Upper lobe of right lung (tissue), 1 donor: ENCODE results near the gene COX4I1. TPM values are rescaled to one million over a fixed set of nuclear protein-coding genes. Genes with fewer than 3 reads are reported as not detected.
A peak's percentile ranks its signal among the peaks of the same experiment; 100 is the strongest.
"Not testable (repeated sequence)": the region's sequence is repeated elsewhere in the genome, so short reads cannot be mapped to it uniquely, and the experiment has no call there.

Source experiments
- ATAC-seq: fragments of 200-7000 bp; cut with Tn5 transposase; one replicate; pipeline ENCODE4 v1.9.1; 2020; ENCODE audit warnings: mild to moderate bottlenecking, moderate library complexity
- DNase-seq: peaks from one replicate; pipeline ENCODE4 v3.0.0-alpha.2; 2020
- H3K27ac ChIP-seq: fragments of 200-600 bp; one replicate; pipeline ENCODE4 v1.8.0; 2022
- H3K27me3 ChIP-seq: fragments of 200-600 bp; one replicate; pipeline ENCODE4 v1.8.0; 2022; ENCODE audit warnings: mild to moderate bottlenecking
- H3K36me3 ChIP-seq: fragments of 200-600 bp; one replicate; pipeline ENCODE4 v1.8.0; 2022
- H3K4me1 ChIP-seq: fragments of 200-600 bp; one replicate; pipeline ENCODE4 v1.8.0; 2022
- H3K4me3 ChIP-seq: fragments of 200-600 bp; one replicate; pipeline ENCODE4 v1.8.0; 2022; ENCODE audit warnings: mild to moderate bottlenecking
- H3K9me3 ChIP-seq: fragments of 200-600 bp; one replicate; pipeline ENCODE4 v1.8.0; 2022
- intact Hi-C: fragments of 100-400 bp; cut with DNase I; formaldehyde crosslinking; loops from one replicate; pipeline ENCODE4 v1.11.0; 2022
- total RNA-seq: library from RNA; stranded (reverse); fragmentation: NEBNext Ultra II Directional; extraction: Animal tissue kit (Norgen Biotek cat#: 25700); gene quantifications from one replicate; pipeline ENCODE4 v1.2.1, GENCODE V29; 2021
- TF ChIP-seq, protein P1 (sequence below): fragments of 200-600 bp; IDR thresholded peaks from one replicate; pipeline ENCODE4 v1.8.0; 2022; ENCODE audit warnings: antibody characterized with exemption
- donor health status: DM: no; HTN: yes; CAD: no; lungs with severe emphysema.

COX4I1 gene
- total RNA-seq, 1 donor from 2014 or later: 382 TPM

DNA sequence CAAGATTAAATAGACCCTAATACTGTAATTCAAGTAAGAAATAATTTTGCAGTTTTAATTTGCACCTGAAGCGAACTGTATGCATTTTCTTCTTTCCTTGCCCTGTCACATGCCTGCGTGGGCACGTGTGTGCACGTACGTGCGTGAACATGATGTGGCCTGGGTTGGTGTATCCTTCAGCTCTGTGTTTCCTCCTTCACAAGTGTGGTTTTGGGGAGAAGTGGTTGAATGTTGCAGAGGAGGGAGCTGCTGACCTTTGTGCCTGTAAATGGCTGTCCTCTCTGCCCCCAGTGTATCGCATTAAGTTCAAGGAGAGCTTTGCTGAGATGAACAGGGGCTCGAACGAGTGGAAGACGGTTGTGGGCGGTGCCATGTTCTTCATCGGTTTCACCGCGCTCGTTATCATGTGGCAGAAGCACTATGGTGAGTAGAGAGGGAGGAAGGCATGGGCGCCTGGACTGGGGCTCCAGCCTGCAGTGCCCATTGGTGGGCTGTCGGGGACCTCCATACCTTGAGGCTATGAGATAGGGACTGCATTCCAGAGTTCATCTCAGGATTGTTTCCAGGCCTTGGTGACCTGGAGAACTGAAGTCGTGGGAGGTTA, 6.0 kb downstream of the COX4I1 start:
- no peaks in the 10 kb centered on the region for H3K27me3 ChIP-seq
- H3K9me3 ChIP-seq: no peaks in the 10 kb centered on the region
- TF ChIP-seq, protein P1, sequence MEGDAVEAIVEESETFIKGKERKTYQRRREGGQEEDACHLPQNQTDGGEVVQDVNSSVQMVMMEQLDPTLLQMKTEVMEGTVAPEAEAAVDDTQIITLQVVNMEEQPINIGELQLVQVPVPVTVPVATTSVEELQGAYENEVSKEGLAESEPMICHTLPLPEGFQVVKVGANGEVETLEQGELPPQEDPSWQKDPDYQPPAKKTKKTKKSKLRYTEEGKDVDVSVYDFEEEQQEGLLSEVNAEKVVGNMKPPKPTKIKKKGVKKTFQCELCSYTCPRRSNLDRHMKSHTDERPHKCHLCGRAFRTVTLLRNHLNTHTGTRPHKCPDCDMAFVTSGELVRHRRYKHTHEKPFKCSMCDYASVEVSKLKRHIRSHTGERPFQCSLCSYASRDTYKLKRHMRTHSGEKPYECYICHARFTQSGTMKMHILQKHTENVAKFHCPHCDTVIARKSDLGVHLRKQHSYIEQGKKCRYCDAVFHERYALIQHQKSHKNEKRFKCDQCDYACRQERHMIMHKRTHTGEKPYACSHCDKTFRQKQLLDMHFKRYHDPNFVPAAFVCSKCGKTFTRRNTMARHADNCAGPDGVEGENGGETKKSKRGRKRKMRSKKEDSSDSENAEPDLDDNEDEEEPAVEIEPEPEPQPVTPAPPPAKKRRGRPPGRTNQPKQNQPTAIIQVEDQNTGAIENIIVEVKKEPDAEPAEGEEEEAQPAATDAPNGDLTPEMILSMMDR: no peak
- no peak for ATAC-seq
- intact Hi-C loops: no loop called here
- H3K4me3 ChIP-seq: no peak overlapping the region
- peaks cover 59% of the 10 kb centered on the region for H3K36me3 ChIP-seq
- peaks cover 13% of the 10 kb centered on the region for H3K4me1 ChIP-seq
- peak; percentile 46 for DNase-seq
- H3K27ac ChIP-seq: no peak overlapping the region

DNA sequence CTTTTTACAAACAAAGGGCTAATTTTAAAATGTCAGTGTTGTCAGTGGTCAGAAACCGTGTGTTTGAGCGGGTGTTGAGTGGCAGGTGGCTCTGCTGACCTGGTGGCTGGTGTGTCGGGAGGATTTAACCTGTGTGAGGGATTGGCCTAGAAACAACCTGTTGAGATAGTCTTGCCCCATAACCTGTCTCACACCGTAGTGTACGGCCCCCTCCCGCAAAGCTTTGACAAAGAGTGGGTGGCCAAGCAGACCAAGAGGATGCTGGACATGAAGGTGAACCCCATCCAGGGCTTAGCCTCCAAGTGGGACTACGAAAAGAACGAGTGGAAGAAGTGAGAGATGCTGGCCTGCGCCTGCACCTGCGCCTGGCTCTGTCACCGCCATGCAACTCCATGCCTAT, 7.0 kb downstream of the COX4I1 start:
- Histone ChIP-seq H3K4me1 (peaks cover 3% of the 10 kb centered on the region), H3K27me3 (no peaks in the 10 kb centered on the region), H3K9me3 (no peaks in the 10 kb centered on the region), H3K36me3 (peaks cover 53% of the 10 kb centered on the region), H3K4me3 (no peak overlapping the region), H3K27ac (no peak overlapping the region)
- intact Hi-C loops: no loop called here
- DNase-seq (no peak), ATAC-seq (no peak)
- TF ChIP-seq, protein P1: no peak

DNA sequence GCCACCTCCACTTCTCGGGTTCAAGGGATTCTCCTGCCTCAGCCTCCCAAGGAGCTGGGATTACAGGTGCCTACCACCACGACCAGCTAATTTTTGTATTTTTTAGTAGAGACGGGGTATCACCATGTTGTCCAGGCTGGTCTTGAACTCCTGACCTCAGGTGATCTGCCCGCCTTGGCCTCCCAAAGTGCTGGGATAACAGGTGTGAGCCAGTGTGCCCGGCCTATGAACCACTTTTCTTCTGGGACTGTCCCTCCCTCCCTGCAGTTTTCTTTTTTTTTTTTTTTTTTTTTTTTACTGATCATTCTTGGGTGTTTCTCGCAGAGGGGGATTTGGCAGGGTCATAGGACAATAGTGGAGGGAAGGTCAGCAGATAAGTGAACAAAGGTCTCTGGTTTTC, 7.8 kb downstream of the COX4I1 start:
- H3K36me3 ChIP-seq: peaks cover 45% of the 10 kb centered on the region
- H3K4me1 ChIP-seq, H3K27ac ChIP-seq, ATAC-seq, H3K27me3 ChIP-seq, H3K4me3 ChIP-seq, H3K9me3 ChIP-seq, intact Hi-C loops, DNase-seq: not testable (repeated sequence)

DNA sequence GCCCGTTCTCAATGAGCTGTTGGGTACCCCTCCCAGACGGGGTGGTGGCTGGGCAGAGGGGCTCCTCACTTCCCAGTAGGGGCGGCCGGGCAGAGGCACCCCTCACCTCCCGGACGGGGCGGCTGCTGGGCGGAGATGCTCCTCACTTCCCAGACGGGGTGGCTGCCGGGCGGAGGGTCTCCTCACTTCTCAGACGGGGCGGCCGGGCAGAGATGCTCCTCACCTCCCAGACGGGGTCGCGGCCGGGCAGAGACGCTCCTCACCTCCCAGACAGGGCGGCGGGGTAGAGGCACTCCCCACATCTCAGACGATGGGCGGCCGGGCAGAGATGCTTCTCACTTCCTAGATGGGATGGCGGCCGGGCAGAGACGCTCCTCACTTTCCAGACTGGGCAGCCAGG, 8.6 kb downstream of the COX4I1 start:
- not testable (repeated sequence) for DNase-seq, ATAC-seq

DNA sequence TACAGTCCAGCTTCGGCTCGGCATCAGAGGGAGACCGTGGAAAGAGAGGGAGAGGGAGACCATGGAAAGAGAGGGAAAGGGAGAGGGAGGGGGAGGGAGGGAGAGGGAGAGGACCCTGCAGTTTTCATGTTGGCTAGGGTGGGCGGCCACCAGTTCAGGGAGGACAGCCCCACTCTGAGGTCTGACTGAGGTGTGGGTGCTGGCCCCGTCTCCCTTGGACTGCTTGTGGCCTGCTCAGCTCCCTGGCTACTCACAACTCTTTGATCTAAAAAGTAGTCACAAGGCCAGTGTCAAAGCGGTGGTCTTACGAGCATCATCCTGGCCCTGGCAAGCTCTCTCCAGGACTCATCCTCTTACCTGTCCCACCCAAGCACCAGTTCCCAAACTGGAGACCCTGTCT, 9.4 kb downstream of the COX4I1 start:
- H3K27me3 ChIP-seq: peaks cover 11% of the 10 kb centered on the region
- intact Hi-C loops: no loop called here
- DNase-seq (no peak), ATAC-seq (no peak)
- H3K4me3 ChIP-seq: no peak overlapping the region
- peaks cover 29% of the 10 kb centered on the region for H3K36me3 ChIP-seq
- no peak overlapping the region for H3K27ac ChIP-seq
- TF ChIP-seq, protein P1: no peak
- H3K4me1 ChIP-seq: no peaks in the 10 kb centered on the region
- H3K9me3 ChIP-seq: no peaks in the 10 kb centered on the region

More for the DNA sequence above, 8.6 kb downstream of the COX4I1 start:
- intact Hi-C loops, H3K9me3 ChIP-seq, H3K4me3 ChIP-seq, H3K4me1 ChIP-seq, H3K27ac ChIP-seq: not testable (repeated sequence)
- Histone ChIP-seq H3K27me3 (peaks cover 11% of the 10 kb centered on the region), H3K36me3 (peaks cover 37% of the 10 kb centered on the region)

DNA sequence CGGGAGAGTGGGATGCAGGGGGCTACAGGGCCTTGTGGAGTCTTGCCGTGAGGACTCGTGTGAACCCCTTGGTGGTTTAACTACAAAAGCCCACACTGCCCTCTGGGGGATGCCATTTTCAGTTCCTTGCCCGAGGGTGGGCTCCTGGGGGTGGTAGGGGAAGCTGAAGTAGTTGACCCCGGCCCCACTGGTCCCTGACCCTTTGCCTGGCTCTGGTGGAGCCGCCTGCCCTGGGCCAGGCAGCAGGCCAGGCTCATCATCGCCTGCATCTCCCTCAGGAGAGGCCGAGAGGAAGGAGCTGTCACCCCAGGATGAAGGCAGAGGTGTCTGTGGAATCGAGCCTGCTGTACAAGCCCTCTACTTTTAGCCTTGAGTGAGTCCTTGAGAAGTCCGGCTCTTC, 10.2 kb downstream of the COX4I1 start:
- Histone ChIP-seq H3K4me1 (no peaks in the 10 kb centered on the region), H3K4me3 (no peak overlapping the region), H3K27ac (no peak overlapping the region), H3K36me3 (peaks cover 26% of the 10 kb centered on the region), H3K27me3 (peaks cover 11% of the 10 kb centered on the region), H3K9me3 (no peaks in the 10 kb centered on the region)
- intact Hi-C loops: no loop called here
- ATAC-seq (no peak), DNase-seq (peak; percentile 45)
- TF ChIP-seq, protein P1: no peak
